Neural cell (in vitro differentiated cells): ENCODE measurements around the gene LARGE1. TPM values are rescaled to one million over a fixed set of nuclear protein-coding genes. Genes with fewer than 3 reads are reported as not detected.

Experiments used
- H2AFZ ChIP-seq: fragments of 200-600, 300-800 bp; sonication (generic), shearing (Covaris generic); 2 replicates; pipeline ENCODE4 v1.6.0; 2014; ENCODE audit warnings: low read depth, mild to moderate bottlenecking, antibody characterized with exemption, low read length, moderate library complexity
- H3F3A ChIP-seq: fragments of 200-600 bp; shearing (Covaris generic); 2 replicates; pipeline ENCODE4 v1.6.1; 2016; ENCODE audit warnings: mild to moderate bottlenecking, moderate library complexity, mixed read lengths, antibody characterized with exemption, low read length; ENCODE audit not compliant: insufficient read depth, poor library complexity, severe bottlenecking
- H3K27ac ChIP-seq: fragments of 200-600, 300-800 bp; sonication (generic), shearing (Covaris generic); 2 replicates; pipeline ENCODE4 v1.5.1; 2014; ENCODE audit warnings: mild to moderate bottlenecking, low read length, moderate library complexity
- H3K27me3 ChIP-seq: fragments of 300-800, 200-600 bp; sonication (generic), shearing (Covaris generic); 2 replicates; pipeline ENCODE4 v1.6.0; 2014; ENCODE audit warnings: mild to moderate bottlenecking, low read depth, low read length, moderate library complexity; ENCODE audit not compliant: insufficient read depth
- H3K36me3 ChIP-seq: fragments of 300-800, 200-600 bp; sonication (generic), shearing (Covaris generic); 2 replicates; pipeline ENCODE4 v1.5.1; 2014; ENCODE audit warnings: mild to moderate bottlenecking, antibody characterized with exemption, low read length, moderate library complexity; ENCODE audit not compliant: insufficient read depth
- H3K4me2 ChIP-seq: fragments of 300-800, 200-600 bp; sonication (generic), shearing (Covaris generic); 2 replicates; pipeline ENCODE4 v1.6.0; 2014; ENCODE audit warnings: mild to moderate bottlenecking, low read length
- H3K4me3 ChIP-seq: fragments of 300-800, 200-600 bp; sonication (generic), shearing (Covaris generic); 2 replicates; pipeline ENCODE4 v1.5.1; 2014; ENCODE audit warnings: mild to moderate bottlenecking, low read length, moderate library complexity
- H3K79me2 ChIP-seq: fragments of 200-600 bp; shearing (Covaris generic); replicated peaks from 2 replicates; pipeline ENCODE4 v1.6.0; 2014; ENCODE audit warnings: mild to moderate bottlenecking, low read length, moderate library complexity; ENCODE audit not compliant: insufficient read depth
- H3K9ac ChIP-seq: fragments of 300-800, 200-600 bp; sonication (generic), shearing (Covaris generic); 2 replicates; pipeline ENCODE4 v1.6.1; 2016; ENCODE audit warnings: mild to moderate bottlenecking, low read length, mixed read lengths
- H3K9me2 ChIP-seq: fragments of 200-600 bp; shearing (Covaris generic); 2 replicates; pipeline ENCODE4 v1.6.1; 2016; ENCODE audit warnings: mild to moderate bottlenecking, low read length, mixed read lengths; ENCODE audit not compliant: insufficient read depth
- H3K9me3 ChIP-seq: fragments of 200-600, 300-800 bp; sonication (generic), shearing (Covaris generic); 2 replicates; pipeline ENCODE4 v1.6.1; 2016; ENCODE audit warnings: mild to moderate bottlenecking, mixed run types, low read length, moderate library complexity, mixed read lengths
- H4K20me1 ChIP-seq: fragments of 200-600 bp; shearing (Covaris generic); 2 replicates; pipeline ENCODE4 v1.6.1; 2016; ENCODE audit warnings: mild to moderate bottlenecking, mixed run types; ENCODE audit not compliant: insufficient read depth
- CTCF ChIP-seq: fragments of 450-650 bp; IDR thresholded peaks from 2 replicates; pipeline ENCODE4 v1.5.1; 2014; ENCODE audit warnings: antibody characterized with exemption, mild to moderate bottlenecking, moderate library complexity; ENCODE audit not compliant: poor library complexity, severe bottlenecking
- EP300 ChIP-seq: fragments of 450-650 bp; conservative IDR thresholded peaks from 2 replicates; pipeline ENCODE4 v1.6.1; 2014; ENCODE audit warnings: antibody characterized with exemption, mild to moderate bottlenecking, moderate library complexity; ENCODE audit not compliant: poor library complexity, severe bottlenecking
- POLR2AphosphoS5 ChIP-seq: IDR thresholded peaks from 2 replicates; pipeline ENCODE4 v1.6.1; 2012
- REST ChIP-seq: IDR thresholded peaks from 2 replicates; pipeline ENCODE4 v1.6.1; 2012; ENCODE audit warnings: borderline replicate concordance
- SMC3 ChIP-seq: fragments of 450-650 bp; conservative IDR thresholded peaks from 2 replicates; pipeline ENCODE4 v1.6.1; 2014; ENCODE audit warnings: antibody characterized with exemption, mild to moderate bottlenecking, moderate library complexity; ENCODE audit not compliant: poor library complexity
- TAF1 ChIP-seq: IDR thresholded peaks from 2 replicates; pipeline ENCODE4 v1.6.1; 2012; ENCODE audit warnings: low read depth
- polyA plus RNA-seq: library from polyadenylated mRNA; depleted of rRNA; stranded (reverse); fragments of >200 nt; gene quantifications from 2 replicates; pipeline ENCODE4 v1.2.3, GENCODE V29; 2014

The LARGE1 gene
- polyA plus RNA-seq, 1 donor from 2014 or later = 27.5 TPM

- Histone ChIP-seq H3K27ac (no peak overlapping the region), H3K9ac (no peak overlapping the region), H3K4me3 (no peak overlapping the region), H3K9me3 (no peaks in the 10 kb centered on the region), H2AFZ (no peak overlapping the region), H3K36me3 (no peaks in the 10 kb centered on the region), H3K27me3 (no peaks in the 10 kb centered on the region), H3K4me2 (no peak overlapping the region), H4K20me1 (no peaks in the 10 kb centered on the region), H3F3A (no peaks in the 10 kb centered on the region), H3K79me2 (no peaks in the 10 kb centered on the region), H3K9me2 (no peaks in the 10 kb centered on the region)
- no peak for TF ChIP-seq SMC3
- no peak for TF ChIP-seq EP300
Measured at GRCh38 chr22:33429281-33429680, 491.0 kb downstream of the LARGE1 start.

GRCh38 chr22:33427461-33427860, 492.8 kb downstream of the LARGE1 start:
- H3K27me3 ChIP-seq = no peaks in the 10 kb centered on the region

GRCh38 chr22:33426451-33426850, 493.8 kb downstream of the LARGE1 start:
- H3F3A ChIP-seq = no peaks in the 10 kb centered on the region
- TF ChIP-seq CTCF = no peak
- no peak overlapping the region for H3K4me2 ChIP-seq

More at GRCh38 chr22:33427461-33427860, 492.8 kb downstream of the LARGE1 start:
- Histone ChIP-seq H3F3A (no peaks in the 10 kb centered on the region), H3K9me3 (no peaks in the 10 kb centered on the region), H3K27ac (no peak overlapping the region), H3K4me3 (no peak overlapping the region), H3K36me3 (no peaks in the 10 kb centered on the region), H3K9me2 (no peaks in the 10 kb centered on the region), H2AFZ (no peak overlapping the region), H3K4me2 (no peak overlapping the region), H3K79me2 (no peaks in the 10 kb centered on the region), H3K9ac (no peak overlapping the region), H4K20me1 (no peaks in the 10 kb centered on the region)
- TF ChIP-seq TAF1 = no peak
- no peak for TF ChIP-seq EP300
- TF ChIP-seq REST = no peak
- no peak for TF ChIP-seq SMC3
- no peak for TF ChIP-seq POLR2AphosphoS5

More at GRCh38 chr22:33426451-33426850, 493.8 kb downstream of the LARGE1 start:
- no peak overlapping the region for H2AFZ ChIP-seq
- H4K20me1 ChIP-seq = no peaks in the 10 kb centered on the region
- H3K9me2 ChIP-seq = no peaks in the 10 kb centered on the region
- H3K27me3 ChIP-seq = no peaks in the 10 kb centered on the region
- no peak overlapping the region for H3K4me3 ChIP-seq
- H3K79me2 ChIP-seq = no peaks in the 10 kb centered on the region
- no peaks in the 10 kb centered on the region for H3K9me3 ChIP-seq
- H3K27ac ChIP-seq = no peak overlapping the region
- H3K36me3 ChIP-seq = no peaks in the 10 kb centered on the region
- H3K9ac ChIP-seq = no peak overlapping the region
